Middle frontal gyrus (tissue), 1 donor: Measurements from ENCODE around the gene SLX9.

Source experiments
- DNase-seq: peaks from one replicate; pipeline ENCODE4 v3.0.0-alpha.2; 2015; ENCODE audit warnings: low spot score; ENCODE audit errors: extremely low spot score

The SLX9 gene

DNA sequence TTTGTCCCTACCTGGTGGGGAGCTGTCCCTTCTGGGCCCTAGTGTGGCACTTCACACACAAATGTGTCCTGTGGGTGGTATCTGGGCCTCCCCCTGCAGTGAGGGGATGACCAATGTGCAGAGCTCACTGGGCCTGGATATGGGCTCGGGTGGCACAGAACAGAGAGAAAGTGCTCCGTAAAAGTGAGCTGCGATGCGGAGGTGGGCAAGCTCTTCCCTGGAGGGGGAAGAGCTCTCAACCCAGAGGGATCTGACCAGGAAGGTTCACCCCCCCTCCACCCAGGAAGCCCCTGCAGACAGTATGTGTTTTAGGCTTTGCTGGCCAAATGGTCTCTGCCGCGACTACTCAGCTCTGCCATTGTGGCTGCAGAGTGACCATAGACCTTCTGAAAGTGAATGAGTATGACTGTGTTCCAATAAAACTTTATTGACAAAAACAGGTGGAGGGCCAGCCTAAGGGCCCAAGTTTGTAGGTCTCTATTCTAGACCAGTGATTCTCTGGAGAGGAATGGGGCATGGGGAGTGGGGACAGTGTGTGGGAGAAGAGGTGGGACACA lies 10.5 kb upstream of the SLX9 start:
- DNase-seq, result no peak

DNA sequence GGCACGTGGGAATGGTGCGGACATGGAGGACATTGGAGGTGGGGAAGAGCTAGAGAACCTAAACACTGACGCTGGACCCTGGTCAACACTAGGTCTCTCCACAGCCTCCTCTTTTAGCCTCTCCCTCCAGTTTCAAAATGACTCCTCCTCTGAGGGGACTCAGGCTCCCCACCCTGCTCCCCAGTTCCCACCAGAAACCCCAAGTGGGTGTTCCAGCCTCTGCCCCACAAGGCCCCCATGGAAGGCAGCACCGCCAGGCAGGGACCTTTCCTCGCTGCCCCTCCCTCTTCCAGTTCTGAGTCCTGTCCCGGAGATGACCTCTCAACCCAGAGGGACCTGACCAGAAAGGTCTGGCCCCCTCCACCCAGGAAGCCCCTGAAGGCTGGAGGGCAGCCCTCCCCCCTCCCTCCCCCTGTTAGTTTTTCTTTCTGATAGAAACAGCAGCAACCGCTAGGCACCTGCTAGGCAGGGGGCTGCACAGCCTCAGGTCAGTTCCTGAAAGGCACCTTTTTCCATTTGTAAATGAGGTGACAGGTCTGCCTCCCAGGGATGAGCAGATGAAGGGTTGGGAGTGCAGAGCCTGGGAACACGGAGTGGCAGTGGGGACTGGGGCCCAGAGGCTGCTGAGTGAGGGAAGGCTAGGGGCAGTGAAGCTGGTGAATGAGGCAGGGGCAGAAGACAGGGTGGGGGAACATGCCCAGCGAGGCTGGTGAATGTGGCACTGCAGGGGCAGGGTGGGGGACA lies 9.9 kb upstream of the SLX9 start:
- no peak for DNase-seq

DNA sequence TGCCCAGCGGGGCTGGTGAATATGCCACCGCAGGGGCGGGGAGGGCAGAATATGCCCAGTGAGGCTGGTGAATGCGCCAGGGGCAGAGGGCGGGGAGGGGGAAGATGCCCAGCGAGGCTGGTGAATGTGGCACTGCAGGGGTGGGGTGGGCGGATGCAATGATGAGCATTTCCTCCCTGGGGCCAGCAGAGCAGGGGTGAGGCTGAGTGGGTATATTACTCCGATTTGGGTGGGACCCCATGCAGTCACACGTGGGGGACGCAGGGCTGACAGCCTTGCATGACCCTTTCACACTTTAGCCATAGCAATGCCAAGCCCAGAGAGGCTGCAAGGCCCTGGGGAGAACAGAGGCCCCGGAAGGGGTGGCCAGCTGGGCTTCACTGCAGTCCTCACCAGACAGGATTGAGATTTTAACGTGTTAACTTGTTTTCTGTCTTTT lies 9.3 kb upstream of the SLX9 start:
- no peak for DNase-seq

DNA sequence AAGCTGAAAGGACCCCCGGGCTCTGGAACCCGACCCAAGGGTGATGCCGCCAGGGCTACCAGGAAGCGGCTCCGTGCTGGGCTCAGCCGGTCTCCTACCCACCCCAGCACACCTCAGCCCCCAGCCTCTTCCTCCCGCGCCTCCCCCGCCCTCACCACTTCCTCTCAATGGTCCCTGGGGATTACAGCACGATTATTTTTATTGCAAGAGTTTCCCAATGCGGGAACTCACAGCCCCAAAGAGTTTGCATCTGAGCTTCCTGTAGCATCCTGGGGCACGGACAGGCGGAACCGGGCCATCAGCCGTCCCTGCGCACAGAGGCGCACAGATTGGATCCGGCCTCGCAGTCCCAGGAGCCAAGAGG lies 8.7 kb upstream of the SLX9 start:
- DNase-seq, result no peak

DNA sequence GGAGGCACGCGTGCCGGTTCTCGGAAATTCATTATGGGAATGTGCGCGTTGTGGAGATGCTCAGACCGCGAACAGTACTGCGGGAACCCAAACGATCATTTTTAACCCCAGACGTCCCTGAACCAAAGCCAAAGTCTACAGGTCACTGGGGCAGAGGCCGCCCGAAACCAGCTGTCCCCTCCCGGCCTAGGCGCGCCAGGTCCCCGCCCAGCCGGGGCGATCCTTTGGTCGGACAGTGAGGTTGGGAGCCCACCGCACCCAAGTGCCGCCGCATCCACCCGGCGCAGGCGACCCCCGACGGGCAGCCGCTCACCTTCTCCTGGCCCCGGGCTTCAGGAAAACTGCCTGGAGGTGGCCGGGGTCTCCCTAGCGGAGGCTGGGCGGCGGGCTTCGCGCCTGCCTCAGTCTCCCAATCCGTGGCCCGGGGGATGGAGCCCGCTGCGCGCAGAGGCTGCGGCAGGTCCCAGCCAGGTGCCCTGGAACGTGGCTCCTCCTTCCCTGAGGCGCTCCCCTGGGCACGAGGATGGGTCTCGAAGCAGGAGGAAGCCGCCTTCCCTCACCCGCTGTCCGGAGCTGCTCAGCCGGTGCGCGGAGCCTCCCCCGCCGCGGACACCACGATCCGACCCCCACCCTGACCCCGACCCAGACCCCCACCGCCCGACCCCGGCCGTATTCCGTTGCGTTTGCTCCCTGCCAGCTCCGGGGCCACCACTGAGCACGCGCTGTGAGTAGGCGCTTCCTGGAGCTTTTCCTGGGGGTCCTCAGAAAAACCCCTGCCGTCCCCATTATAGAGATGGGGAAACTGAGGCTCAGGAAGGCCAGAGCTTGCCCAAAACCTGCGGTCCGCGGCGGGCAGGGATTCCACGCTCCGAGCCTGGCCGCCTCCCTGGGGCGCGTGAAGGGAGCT lies 8.1 kb upstream of the SLX9 start:
- no peak for DNase-seq

DNA sequence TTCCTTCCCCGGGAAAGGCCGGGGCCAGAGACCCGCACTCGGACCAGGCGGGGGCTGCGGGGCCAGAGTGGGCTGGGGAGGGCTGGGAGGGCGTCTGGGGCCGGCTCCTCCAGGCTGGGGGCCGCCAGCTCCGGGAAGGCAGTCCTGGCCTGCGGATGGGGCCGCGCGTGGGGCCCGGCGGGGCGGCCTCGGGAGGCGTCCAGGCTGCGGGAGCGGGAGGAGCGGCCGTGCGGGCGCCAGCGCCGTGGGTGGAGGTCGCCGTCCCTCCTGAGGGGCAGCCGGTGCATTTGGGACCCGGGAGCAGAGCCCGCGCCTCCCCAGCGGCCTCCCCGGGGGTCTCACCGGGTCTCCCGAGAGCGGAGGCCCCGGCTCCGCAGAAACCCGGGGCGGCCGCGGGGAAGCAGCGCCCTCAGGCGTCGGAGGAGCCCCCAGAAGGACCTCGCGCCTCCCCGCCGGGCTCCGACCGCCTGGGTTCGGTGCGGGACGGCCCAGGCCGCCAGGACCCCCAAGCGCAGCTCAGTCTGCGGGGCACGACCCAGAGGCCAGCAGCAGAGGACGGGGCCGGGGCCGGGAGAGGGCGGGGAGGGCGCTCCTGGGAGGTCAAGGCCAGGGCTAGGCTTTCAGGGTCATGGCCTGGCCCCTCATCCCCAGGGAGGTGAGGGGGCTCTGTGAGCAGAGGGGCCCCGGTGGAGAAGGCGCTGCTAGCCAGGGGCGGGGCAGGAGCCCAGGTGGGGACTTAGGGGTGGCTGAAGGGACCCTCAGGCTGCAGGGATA lies 7.2 kb upstream of the SLX9 start:
- DNase-seq, result no peak

DNA sequence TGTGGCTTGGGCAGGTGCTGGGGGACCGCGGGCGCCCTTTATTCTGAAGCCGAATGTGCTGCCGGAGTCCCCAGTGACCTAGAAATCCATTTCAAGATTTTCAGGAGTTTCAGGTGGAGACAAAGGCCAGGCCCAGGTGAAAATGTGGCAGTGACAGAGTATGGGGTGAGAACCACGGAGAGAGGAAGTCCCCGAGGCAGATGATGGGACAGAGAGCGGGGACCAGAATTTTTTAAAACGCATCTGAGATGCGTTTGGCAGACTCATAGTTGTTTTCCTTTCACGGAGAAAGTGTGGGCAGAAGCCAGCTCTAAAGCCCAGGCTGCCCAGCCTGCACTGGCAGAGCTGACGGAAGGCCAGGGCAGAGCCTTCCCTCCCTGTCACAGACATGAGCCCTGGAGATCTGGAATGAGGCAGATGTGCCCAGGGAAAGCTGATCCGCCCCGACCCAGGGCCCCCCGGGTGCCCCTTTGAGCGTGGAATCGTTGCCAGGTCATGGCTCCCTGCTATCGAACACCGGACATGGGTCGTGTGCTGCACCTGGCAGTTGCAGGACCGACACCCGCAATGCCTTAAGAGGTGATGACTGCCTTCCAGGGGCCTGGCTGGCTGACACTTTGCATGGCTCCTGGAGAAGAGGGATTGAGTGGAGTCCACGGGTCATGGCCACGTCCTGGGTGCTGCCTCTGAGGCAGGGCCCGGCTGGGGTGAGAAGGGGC lies 6.5 kb upstream of the SLX9 start:
- DNase-seq, result no peak

DNA sequence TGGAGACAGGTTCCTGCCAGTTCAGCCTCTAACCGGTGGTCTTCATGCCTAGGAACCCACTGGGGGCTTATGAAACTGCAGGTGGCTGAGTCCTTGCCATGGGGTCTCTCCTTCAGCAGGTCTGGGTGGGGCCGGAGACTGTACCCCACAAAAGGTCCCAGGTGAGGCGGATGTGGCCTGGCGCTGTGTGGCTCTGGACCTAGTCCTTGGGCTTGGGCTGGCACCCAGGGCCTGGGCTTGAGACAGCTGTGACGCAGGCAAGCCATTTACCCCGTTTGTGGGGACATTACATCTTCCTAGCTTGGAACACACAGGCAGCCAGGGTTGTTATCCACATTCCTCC lies 5.9 kb upstream of the SLX9 start:
- no peak for DNase-seq

DNA sequence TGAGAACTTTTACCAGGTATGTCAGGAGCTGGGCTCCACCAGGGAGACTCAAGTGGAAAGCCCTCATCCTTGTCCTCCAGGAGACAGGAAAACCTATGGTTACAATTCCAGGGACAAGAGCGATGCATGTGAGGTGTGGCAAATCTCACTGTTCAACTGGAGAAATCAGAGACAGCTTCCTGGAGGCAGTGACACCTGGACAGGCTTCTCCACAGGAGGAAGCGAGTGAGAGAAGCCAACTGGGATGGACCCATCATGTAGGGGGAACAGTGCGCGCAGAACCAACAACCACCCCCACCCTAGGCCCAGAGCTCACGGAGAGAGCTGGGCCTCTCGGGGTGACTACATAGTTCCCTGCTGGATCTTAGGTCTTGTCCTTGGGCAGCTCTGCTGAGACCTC lies 5.6 kb upstream of the SLX9 start:
- DNase-seq, result no peak

DNA sequence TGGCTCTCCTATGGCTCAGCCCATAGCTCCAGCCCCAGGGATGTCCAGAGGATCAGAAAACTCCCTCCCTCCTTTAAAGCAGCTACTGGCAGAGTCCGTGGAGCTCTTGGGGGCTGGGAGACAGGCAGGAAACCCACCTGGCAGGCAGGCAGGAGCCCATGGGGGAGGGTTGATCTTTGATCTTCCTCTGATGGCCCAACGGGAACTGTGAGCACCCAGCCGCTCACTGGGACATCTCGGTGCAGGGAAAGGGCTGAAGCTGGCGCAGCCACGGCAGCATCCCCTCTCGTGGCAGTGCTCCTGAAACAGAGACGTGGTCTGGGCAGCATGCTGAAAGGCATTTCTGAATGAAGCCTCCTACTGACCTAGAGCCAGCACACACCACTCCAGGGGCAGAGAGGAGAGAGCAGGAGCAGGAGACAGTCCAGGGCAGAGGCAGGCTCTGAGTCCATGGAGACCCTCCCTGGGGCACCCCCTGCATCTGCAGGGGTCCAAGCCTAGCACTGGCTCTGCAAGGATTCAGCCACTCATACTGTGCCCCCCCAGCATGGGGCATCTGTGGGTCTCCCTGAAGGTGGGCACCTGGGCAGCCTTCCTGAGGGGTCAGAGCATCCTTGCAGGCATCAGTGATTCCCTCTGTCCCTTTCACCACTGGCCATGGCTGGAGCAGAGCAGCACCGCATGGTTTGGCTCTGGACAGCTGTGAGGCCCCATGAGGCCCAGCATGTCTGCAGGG lies 4.9 kb upstream of the SLX9 start:
- no peak for DNase-seq

DNA sequence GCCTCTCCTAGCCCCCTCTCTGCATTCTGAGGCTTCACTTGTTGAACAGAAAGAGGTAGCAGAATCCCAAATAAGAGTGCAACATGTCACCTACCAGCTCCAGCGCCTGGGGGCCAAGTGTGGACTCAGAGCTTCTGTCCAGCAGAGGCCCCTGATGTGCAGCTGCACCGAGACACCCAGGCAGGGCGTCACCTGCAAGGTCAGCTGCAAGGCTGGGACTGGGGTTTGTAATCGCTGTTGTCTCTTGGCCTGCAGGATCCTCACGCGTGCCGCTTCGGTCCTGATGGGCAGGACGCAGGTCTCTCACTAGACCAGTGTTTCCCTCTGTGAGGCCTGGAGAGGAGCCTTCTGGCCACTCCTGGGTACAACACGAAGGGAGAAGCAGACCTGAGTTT lies 4.3 kb upstream of the SLX9 start:
- no peak for DNase-seq

DNA sequence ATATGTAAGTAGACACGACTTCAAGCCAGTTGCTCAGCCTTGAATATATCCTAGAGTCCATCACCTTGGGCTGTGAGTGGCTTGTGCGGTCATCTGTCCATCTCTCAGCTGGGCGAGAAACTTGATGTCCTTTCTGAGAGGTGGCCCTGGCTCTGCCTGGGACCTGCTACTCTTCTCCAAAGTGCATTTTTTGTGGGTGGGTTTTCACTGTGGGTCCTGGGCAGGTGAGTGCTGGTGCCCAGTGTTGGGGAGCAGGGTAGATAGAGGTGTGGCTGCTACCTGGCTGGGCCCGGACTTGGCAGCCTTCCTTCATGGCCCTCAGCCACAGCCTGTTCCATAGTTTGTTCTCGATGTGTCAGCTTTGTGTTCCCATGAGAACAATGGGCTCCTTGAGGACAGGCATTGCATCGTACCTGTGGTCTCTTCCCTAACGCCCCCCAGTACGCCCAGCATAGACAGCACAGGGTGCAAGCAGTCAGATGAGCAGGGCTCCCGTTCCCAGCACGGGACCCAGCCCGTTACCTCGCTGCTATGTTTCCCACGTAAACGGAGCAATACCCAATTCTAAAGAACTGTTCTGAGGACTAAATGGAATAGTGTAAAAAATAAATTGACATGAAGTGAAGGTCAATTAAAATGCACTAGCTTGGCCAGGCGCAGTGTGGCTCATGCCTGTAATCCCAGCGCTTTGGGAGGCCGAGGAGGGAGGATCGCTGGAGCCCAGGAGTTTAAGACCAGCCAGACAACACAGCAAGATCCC lies 877 bp upstream of the SLX9 start:
- no peak for DNase-seq

DNA sequence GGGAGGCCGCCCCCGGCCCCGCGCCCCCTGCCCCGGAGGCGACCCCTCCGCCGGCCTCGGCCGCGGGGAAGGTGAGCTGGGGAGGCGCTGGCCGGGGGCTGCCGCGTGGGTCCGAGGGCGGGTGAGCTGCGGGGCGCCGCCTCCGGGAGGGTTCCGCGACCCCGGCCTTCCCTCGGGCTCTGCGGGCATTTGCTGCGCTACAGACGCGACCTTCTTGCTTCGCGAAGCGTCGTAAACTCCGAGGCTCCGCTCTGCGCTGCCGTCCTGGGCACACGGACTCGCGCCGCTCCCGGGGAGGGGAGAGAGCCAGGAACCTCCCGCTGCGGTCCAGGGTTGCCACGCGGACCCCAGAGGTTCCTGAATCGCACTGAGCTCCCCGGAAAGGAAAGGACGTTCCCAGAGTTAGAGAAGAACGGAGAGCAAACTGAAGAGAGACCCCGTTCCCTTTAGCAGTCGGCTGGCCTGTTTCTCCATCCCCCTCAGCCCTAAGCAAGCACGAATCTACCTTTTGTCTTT lies 345 bp downstream of the SLX9 start:
- DNase-seq, result no peak

DNA sequence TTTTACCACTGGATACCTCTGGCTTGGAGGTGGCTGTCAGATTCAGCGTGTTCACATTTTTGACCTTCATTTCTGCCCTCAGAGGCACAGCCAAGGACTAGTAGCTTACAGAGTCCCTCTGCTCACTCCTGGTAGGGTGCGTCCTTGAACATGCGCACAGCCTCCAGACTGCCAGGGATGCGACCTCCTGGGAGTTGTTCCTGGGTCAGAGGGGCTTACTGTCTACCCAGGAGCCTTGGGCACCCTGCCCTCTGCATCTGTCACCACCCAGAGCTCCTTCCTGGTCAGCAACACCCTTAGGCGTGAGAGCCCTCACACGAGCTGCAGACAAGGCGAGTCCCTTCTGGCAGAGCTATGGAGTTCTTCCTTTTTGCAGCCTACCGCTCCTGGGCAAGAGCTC lies 1.7 kb downstream of the SLX9 start:
- DNase-seq, result no peak

DNA sequence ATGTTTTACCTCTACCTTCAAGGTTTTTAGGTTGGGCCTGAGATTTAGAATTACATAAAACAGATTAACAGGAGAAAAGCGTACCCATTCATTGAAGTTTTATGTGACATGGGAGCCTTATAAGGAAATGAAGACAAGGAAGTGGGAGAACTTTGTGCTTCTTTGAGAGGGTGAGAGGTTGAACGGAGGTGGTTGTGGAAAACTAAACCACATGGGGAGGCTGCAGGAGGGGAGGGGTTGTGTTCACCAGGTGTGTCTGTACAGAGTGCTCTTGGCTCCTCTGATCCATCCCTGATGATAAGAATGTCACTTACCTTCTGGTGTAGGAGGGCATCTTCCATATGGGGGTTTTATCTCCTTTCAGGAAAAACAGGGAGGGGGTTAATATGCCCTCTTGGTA lies 2.7 kb downstream of the SLX9 start:
- no peak for DNase-seq

DNA sequence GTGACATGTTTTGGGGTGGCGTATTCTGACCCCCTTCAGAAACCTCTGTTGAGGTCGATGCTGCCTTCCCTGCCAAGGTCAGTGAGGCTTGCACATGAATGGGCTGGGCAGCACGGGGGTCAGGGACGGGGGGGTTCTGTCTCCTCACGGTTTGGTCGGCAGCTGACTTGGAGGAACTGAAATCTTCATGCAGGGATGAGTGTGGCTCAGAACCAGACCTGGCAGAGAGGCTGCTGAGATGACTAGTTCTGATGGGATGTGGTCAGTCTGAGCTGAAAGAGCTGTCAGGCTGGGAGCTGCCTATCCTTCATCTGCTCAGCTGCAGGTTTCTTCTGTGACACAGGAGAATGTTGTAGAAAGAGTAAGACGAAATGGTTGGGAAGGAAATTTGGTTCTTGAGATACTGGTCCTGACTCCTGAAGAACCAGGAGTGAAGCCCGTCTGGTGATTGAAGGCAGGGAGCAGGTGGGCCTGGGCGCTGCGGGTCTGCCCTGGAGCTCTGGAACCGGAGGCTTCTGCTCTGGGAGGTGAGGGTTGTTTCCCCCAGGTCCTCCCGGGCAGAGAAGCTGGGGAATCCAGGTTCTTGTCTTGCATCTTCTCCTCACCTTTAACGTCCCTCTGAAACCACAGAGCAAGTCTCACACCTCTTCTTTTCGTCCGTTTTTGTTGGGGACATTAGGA lies 3.3 kb downstream of the SLX9 start:
- no peak for DNase-seq

DNA sequence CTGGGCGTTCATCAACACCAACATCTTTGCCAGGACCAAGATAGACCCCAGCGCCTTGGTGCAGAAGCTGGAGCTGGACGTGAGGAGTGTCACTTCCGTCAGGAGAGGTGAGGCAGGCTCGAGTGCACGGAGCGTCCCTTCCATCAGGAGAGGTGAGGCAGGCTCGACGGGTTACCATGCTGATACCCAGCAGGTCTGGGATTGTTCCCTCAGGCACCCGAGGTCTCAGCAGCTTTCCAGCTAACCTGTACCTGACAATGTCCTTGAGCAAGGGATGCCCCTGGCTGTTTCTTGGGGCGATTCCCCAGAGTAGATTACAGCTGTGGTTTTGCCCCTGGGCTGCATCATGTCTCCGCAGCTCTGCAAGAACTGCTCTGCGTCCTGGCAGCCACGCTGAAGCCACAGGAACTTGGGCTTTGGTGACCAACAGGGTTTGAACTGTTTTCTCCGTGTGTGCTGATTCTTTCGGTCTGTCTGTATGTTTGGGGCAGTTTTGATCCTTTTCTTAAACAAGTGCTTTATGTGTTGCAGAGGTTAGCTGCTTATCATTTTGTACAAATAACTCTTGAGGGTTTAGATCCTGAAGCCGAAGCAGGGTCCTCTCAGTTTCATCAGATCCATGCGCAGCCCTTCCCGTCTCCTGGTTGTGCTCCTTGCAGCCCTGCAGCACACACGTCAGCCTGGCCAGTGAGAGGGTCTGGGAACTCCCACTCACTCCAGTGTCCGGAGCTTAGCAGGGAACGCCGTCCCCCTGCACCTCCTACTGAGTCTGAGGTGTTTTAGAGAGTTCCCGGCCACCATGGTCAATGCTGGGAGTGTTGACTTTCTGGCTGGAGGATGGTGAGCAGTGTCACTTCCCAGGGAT lies 4.1 kb downstream of the SLX9 start:
- DNase-seq, result no peak

DNA sequence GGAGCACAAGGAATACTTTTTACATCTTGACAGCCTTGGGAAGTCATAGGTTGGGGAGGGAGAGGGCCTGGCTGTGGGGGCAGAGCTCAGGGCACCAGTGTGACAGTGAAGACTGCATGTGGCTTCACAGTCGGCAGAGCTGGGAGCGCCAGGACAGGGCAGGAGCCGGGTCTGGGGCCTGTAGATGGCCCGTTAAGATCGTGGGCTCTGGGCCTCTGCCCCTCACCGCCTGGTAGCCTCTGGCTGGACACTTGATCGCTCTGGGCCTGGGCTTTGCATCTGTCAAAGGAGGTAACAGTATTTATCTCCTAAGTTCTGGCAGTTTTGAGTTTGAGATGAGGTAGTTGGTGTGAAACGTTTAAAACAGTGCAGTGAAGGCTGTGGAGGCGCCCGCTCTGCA lies 4.8 kb downstream of the SLX9 start:
- DNase-seq, result no peak
